ENCODE measurements around the gene FBXO8. TPM values are rescaled to one million over a fixed set of nuclear protein-coding genes. Genes with fewer than 3 reads are reported as not detected.
A peak's percentile ranks its signal among the peaks of the same experiment; 100 is the strongest.

FBXO8 gene
- total and polyA plus RNA-seq, 8 donors = 24.9 to 32.3 (median 26.8) TPM

DNA sequence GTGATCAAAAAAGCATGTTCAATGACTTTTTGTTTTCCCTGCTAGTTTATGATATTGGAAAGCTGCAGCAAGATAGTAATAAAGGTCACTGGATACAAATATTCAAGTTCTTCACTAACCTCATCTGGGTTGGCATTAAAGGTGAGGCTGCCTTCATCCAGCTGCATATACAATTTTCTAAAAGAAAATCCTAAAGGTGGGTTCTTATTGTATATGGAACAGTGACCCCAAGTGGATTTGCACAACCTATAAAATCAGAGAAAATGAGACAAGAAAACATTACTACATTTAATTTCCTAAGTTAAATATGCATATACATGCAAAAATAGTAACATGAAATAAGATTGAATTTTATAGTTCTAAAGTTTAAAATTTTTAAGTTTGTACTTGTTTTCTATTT lies 23.9 kb downstream of the FBXO8 start:
- Histone ChIP-seq H3K4me1 (no peaks in the 10 kb centered on the region), H3K27me3 (no peaks in the 10 kb centered on the region), H3K4me3 (no peak overlapping the region), H3K27ac (no peak overlapping the region), H3K36me3 (peaks cover 0 to 13% of the 10 kb centered on the region in 2 donors), H3K9me3 (no peaks in the 10 kb centered on the region)
- TF ChIP-seq CTCF (IDR thresholded peaks at IDR 0.05) = no peak
- ATAC-seq = no peak
- DNase-seq = no peak
- intact Hi-C loops (cut with DNase I) = no loop called here

- Histone ChIP-seq H3K9me3 (no peaks in the 10 kb centered on the region), H3K27ac (no peak overlapping the region), H3K27me3 (no peaks in the 10 kb centered on the region), H3K4me1 (no peaks in the 10 kb centered on the region), H3K4me3 (no peak overlapping the region), H3K36me3 (peaks cover 0 to 8% of the 10 kb centered on the region in 2 donors)
- DNase-seq (no peak), ATAC-seq (peak; percentile 34)
- intact Hi-C loops (cut with DNase I) = no loop called here
- no peak for TF ChIP-seq CTCF (IDR thresholded peaks at IDR 0.05)
Measured at GRCh38 chr4:174256277-174256713, 27.2 kb downstream of the FBXO8 start.

DNA sequence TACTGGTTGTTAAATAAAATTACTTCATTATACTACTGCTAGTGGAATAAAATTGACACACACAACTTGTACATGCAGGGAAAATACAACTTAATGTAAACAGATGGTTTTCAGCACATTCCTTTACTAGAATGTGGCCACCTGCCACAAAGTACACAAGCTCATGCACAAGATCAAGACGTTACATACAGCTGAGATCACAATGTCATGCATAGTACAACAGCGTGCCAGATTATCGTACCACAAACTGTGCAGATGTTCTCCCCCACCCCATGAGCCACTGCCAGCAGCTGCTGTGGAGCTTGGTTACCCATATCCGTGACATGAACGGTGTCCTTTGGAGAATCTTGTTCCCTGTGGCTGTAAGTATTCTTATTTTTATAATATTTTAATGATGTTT lies 27.7 kb downstream of the FBXO8 start:
- Histone ChIP-seq H3K4me1 (no peaks in the 10 kb centered on the region), H3K36me3 (peaks cover 0 to 8% of the 10 kb centered on the region in 2 donors), H3K4me3 (no peak overlapping the region), H3K9me3 (no peaks in the 10 kb centered on the region), H3K27me3 (no peaks in the 10 kb centered on the region), H3K27ac (no peak overlapping the region)
- intact Hi-C loops (cut with DNase I) = no loop called here
- DNase-seq (peak in 1 of 4 donors; percentile 17), ATAC-seq (no peak)
- no peak for TF ChIP-seq CTCF (IDR thresholded peaks at IDR 0.05)

DNA sequence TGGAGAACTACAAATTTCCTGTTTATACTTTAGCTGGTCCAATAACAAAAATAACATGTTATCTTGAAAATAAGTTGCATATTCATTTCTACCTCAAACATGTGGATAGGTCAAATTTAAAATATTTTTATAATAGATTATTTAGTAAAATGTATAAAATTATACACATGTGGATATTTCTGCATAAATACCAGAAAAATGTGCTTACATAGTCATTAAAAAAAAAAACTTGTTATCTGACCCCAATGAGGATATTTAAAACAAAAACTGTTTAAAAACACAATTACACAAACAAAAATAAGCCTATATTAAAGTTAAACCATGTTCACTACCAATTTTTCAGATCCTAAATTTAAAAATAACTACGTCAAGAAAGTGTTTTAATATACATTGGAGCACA lies 28.1 kb downstream of the FBXO8 start:
- Histone ChIP-seq H3K27me3 (no peaks in the 10 kb centered on the region), H3K36me3 (peaks cover 0 to 8% of the 10 kb centered on the region in 2 donors), H3K4me3 (no peak overlapping the region), H3K27ac (no peak overlapping the region), H3K9me3 (no peaks in the 10 kb centered on the region), H3K4me1 (no peaks in the 10 kb centered on the region)
- no peak for TF ChIP-seq CTCF (IDR thresholded peaks at IDR 0.05)
- ATAC-seq (no peak), DNase-seq (no peak)
- intact Hi-C loops (cut with DNase I) = no loop called here

GRCh38 chr4:174254613-174255012 lies 28.9 kb downstream of the FBXO8 start:
- no peak for TF ChIP-seq CTCF (IDR thresholded peaks at IDR 0.05)
- no peaks in the 10 kb centered on the region for H3K27me3 ChIP-seq
- H3K4me1 ChIP-seq = no peaks in the 10 kb centered on the region
- no peaks in the 10 kb centered on the region for H3K9me3 ChIP-seq
- DNase-seq (no peak), ATAC-seq (no peak)
- H3K36me3 ChIP-seq = peaks cover 0 to 8% of the 10 kb centered on the region in 2 donors
- no peak overlapping the region for H3K27ac ChIP-seq
- H3K4me3 ChIP-seq = no peak overlapping the region
- intact Hi-C loops (cut with DNase I) = no loop called here

All from left lung (tissue), 10 donors.